Liver (tissue), 9 donors: ENCODE results near the gene GALNT17. TPM values are rescaled to one million over a fixed set of nuclear protein-coding genes. Genes with fewer than 3 reads are reported as not detected.

Experiments used
- DNase-seq: peaks from one replicate; pipeline ENCODE4 v3.0.0-alpha.2; 2017; ENCODE audit warnings: low spot score
- H3K27ac ChIP-seq, 2 donors: one replicate each; pipeline ENCODE4 v1.7.0; 2013; ENCODE audit warnings: inconsistent platforms in 2 of 2, low read length in 2 of 2, control low read depth in 1 of 2, low read depth in 1 of 2, mild to moderate bottlenecking in 1 of 2
- H3K27me3 ChIP-seq, 4 donors: one replicate each; pipeline versions ENCODE4 v1.6.1 to v1.7.0; 2013; ENCODE audit warnings: low read length in 3 of 4, inconsistent platforms in 1 of 4, mild to moderate bottlenecking in 1 of 4, moderate library complexity in 1 of 4; ENCODE audit not compliant: control insufficient read depth in 4 of 4, insufficient read depth in 4 of 4
- H3K36me3 ChIP-seq, 4 donors: one replicate each; pipeline versions ENCODE4 v1.6.1 to v1.7.0; 2013; ENCODE audit warnings: low read length in 3 of 4, mild to moderate bottlenecking in 3 of 4, low read depth in 1 of 4, moderate library complexity in 1 of 4; ENCODE audit not compliant: control insufficient read depth in 4 of 4, insufficient read depth in 3 of 4
- H3K4me1 ChIP-seq, 4 donors: one replicate each; pipeline versions ENCODE4 v1.6.1 to v1.7.0; 2013; ENCODE audit warnings: low read length in 3 of 4, mild to moderate bottlenecking in 3 of 4, moderate library complexity in 1 of 4; ENCODE audit not compliant: control insufficient read depth in 4 of 4, insufficient read depth in 4 of 4
- H3K4me3 ChIP-seq, 3 donors: one replicate each; pipeline versions ENCODE4 v1.6.1 to v1.7.0; 2013; ENCODE audit warnings: low read length in 3 of 3, control low read depth in 1 of 3, low read depth in 1 of 3, mild to moderate bottlenecking in 1 of 3
- H3K9ac ChIP-seq, 2 donors: one replicate each; pipeline ENCODE4 v1.7.0; 2013; ENCODE audit warnings: low read length in 2 of 2, mild to moderate bottlenecking in 2 of 2, moderate library complexity in 2 of 2, control low read depth in 1 of 2, low read depth in 1 of 2
- H3K9me3 ChIP-seq, 4 donors: one replicate each; pipeline versions ENCODE4 v1.6.1 to v1.7.0; 2013; ENCODE audit warnings: low read length in 3 of 4; ENCODE audit not compliant: control insufficient read depth in 4 of 4
- CTCF ChIP-seq: fragments of 150-350 bp; IDR thresholded peaks from 2 replicates; pipeline ENCODE4 v1.5.1; 2017; ENCODE audit warnings: improper control_type of control experiment, low read depth, low read length; ENCODE audit not compliant: missing input control
- EGR1 ChIP-seq, 2 donors: IDR thresholded peaks; 2 replicates each; pipeline ENCODE4 v1.6.1; 2016 to 2018; ENCODE audit warnings: antibody characterized with exemption in 2 of 2, low read depth in 2 of 2
- FOXA1 ChIP-seq: IDR thresholded peaks from 2 replicates; pipeline ENCODE4 v1.6.1; 2016; ENCODE audit warnings: antibody characterized with exemption
- FOXA2 ChIP-seq: IDR thresholded peaks from 2 replicates; pipeline ENCODE4 v1.6.1; 2016; ENCODE audit warnings: antibody characterized with exemption
- GABPA ChIP-seq, 2 donors: IDR thresholded peaks in 1 of 2; conservative IDR thresholded peaks in 1 of 2; 2 replicates each; pipeline ENCODE4 v1.6.1; 2016; ENCODE audit warnings: antibody characterized with exemption in 2 of 2, mild to moderate bottlenecking in 1 of 2, moderate library complexity in 1 of 2
- HNF4A ChIP-seq, 2 donors: conservative IDR thresholded peaks; 2 replicates each; pipeline ENCODE4 v1.6.1; 2016; ENCODE audit warnings: antibody characterized with exemption in 2 of 2, mild to moderate bottlenecking in 2 of 2
- HNF4G ChIP-seq: IDR thresholded peaks from 2 replicates; pipeline ENCODE4 v1.6.1; 2016; ENCODE audit warnings: antibody characterized with exemption
- JUND ChIP-seq, 2 donors: IDR thresholded peaks; 2 replicates each; pipeline ENCODE4 v1.6.1; 2016; ENCODE audit warnings: antibody characterized with exemption in 2 of 2
- MAX ChIP-seq: IDR thresholded peaks from 2 replicates; pipeline ENCODE4 v1.6.1; 2016; ENCODE audit warnings: antibody characterized with exemption
- NR2F2 ChIP-seq: IDR thresholded peaks from 2 replicates; pipeline ENCODE4 v1.6.1; 2016; ENCODE audit warnings: antibody characterized with exemption
- RAD21 ChIP-seq, 2 donors: IDR thresholded peaks; 2 replicates each; pipeline ENCODE4 v1.6.1; 2016; ENCODE audit warnings: antibody characterized with exemption in 2 of 2, mild to moderate bottlenecking in 2 of 2
- RXRA ChIP-seq, 2 donors: IDR thresholded peaks; 2 replicates each; pipeline ENCODE4 v1.6.1; 2017 to 2018; ENCODE audit warnings: antibody characterized with exemption in 2 of 2, mild to moderate bottlenecking in 1 of 2
- SP1 ChIP-seq: IDR thresholded peaks from 2 replicates; pipeline ENCODE4 v1.6.1; 2018; ENCODE audit warnings: antibody characterized with exemption, mild to moderate bottlenecking
- TAF1 ChIP-seq: conservative IDR thresholded peaks from 2 replicates; pipeline ENCODE4 v1.6.1; 2016; ENCODE audit warnings: antibody characterized with exemption, mild to moderate bottlenecking
- YY1 ChIP-seq: IDR thresholded peaks from 2 replicates; pipeline ENCODE4 v1.6.1; 2016; ENCODE audit warnings: antibody characterized with exemption, mild to moderate bottlenecking
- ZBTB33 ChIP-seq: IDR thresholded peaks from 2 replicates; pipeline ENCODE4 v1.6.1; 2016; ENCODE audit warnings: antibody characterized with exemption
- whole genome bisulfite sequencing: extraction: QIAGEN DNeasy Blood & Tissue Kit; methylation state at CpG from one replicate; pipeline ENCODE4 v1.1.7; 2013; 5-methylcytosine and 5-hydroxymethylcytosine counted together
- polyA plus RNA-seq, 2 donors: library from polyadenylated mRNA; stranded (reverse) in 1 of 2; unstranded in 1 of 2; fragments of 200-250 nt in 1 of 2; fragments of >200 nt in 1 of 2; fragmentation: Nextera tagmentation in 1 of 2; extraction: Ambion mirVana in 1 of 2; gene quantifications; one replicate each; pipeline versions ENCODE4 v1.2.1 to v1.2.3, GENCODE V29; 2013 to 2015
- total RNA-seq, 2 donors: library from RNA; depleted of rRNA; stranded (reverse); fragments of >200 nt; gene quantifications; one replicate each; pipeline ENCODE4 v1.2.3, GENCODE V29; 2014
- TF ChIP-seq, protein P1 (sequence below): IDR thresholded peaks from 2 replicates; pipeline ENCODE4 v1.6.1; 2016; ENCODE audit warnings: antibody characterized with exemption, mild to moderate bottlenecking
- TF ChIP-seq, protein P2 (sequence below): IDR thresholded peaks from 2 replicates; pipeline ENCODE4 v1.6.1; 2016; ENCODE audit warnings: antibody characterized with exemption
- donor health status: healthy.
- donor health status: healthy.
- donor health status: healthy.
- donor health status: healthy.
- donor health status: healthy.

Gene GALNT17
- total and polyA plus RNA-seq, 4 donors: 0.10 to 0.42 (median 0.37) TPM; not detected in 1

GRCh38 chr7:71270558-71270957 lies 138.6 kb downstream of the GALNT17 start:
- Histone ChIP-seq H3K27me3 (no peaks in the 10 kb centered on the region), H3K36me3 (no peaks in the 10 kb centered on the region), H3K4me3 (no peak overlapping the region), H3K27ac (no peak overlapping the region), H3K4me1 (no peaks in the 10 kb centered on the region), H3K9me3 (peaks cover 4 to 14% (median 7%) of the 10 kb centered on the region in 4 donors), H3K9ac (no peak overlapping the region)
- TF ChIP-seq GABPA (IDR thresholded peaks at IDR 0.05 in 1 of 2, conservative IDR thresholded peaks at IDR 0.05 in 1 of 2): no peak
- TF ChIP-seq HNF4G: no peak
- no peak for TF ChIP-seq CTCF
- no peak for TF ChIP-seq FOXA2
- TF ChIP-seq JUND (IDR thresholded peaks at IDR 0.05): no peak
- TF ChIP-seq FOXA1: no peak
- TF ChIP-seq ZBTB33: no peak
- TF ChIP-seq TAF1: no peak
- TF ChIP-seq, protein P1, sequence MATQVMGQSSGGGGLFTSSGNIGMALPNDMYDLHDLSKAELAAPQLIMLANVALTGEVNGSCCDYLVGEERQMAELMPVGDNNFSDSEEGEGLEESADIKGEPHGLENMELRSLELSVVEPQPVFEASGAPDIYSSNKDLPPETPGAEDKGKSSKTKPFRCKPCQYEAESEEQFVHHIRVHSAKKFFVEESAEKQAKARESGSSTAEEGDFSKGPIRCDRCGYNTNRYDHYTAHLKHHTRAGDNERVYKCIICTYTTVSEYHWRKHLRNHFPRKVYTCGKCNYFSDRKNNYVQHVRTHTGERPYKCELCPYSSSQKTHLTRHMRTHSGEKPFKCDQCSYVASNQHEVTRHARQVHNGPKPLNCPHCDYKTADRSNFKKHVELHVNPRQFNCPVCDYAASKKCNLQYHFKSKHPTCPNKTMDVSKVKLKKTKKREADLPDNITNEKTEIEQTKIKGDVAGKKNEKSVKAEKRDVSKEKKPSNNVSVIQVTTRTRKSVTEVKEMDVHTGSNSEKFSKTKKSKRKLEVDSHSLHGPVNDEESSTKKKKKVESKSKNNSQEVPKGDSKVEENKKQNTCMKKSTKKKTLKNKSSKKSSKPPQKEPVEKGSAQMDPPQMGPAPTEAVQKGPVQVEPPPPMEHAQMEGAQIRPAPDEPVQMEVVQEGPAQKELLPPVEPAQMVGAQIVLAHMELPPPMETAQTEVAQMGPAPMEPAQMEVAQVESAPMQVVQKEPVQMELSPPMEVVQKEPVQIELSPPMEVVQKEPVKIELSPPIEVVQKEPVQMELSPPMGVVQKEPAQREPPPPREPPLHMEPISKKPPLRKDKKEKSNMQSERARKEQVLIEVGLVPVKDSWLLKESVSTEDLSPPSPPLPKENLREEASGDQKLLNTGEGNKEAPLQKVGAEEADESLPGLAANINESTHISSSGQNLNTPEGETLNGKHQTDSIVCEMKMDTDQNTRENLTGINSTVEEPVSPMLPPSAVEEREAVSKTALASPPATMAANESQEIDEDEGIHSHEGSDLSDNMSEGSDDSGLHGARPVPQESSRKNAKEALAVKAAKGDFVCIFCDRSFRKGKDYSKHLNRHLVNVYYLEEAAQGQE: no peak
- TF ChIP-seq RAD21 (IDR thresholded peaks at IDR 0.05): no peak
- no peak for TF ChIP-seq RXRA (IDR thresholded peaks at IDR 0.05)
- TF ChIP-seq, protein P2, sequence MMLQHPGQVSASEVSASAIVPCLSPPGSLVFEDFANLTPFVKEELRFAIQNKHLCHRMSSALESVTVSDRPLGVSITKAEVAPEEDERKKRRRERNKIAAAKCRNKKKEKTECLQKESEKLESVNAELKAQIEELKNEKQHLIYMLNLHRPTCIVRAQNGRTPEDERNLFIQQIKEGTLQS: no peak
- no peak for TF ChIP-seq SP1
- TF ChIP-seq MAX: no peak
- TF ChIP-seq YY1: no peak
- TF ChIP-seq NR2F2: no peak
- no peak for TF ChIP-seq HNF4A (conservative IDR thresholded peaks at IDR 0.05)
- TF ChIP-seq EGR1 (IDR thresholded peaks at IDR 0.05; ENCODE audit: low read depth in 2 of 2): no peak
- DNase-seq: no peak
- 36% methylated on average over 2 of the region's 2 CpGs for WGBS
